Mucosa of descending colon (tissue), 3 donors: ENCODE measurements around the gene RNF167. TPM values are rescaled to one million over a fixed set of nuclear protein-coding genes. Genes with fewer than 3 reads are reported as not detected.

ENCODE experiments used
- ATAC-seq: fragments of 200-7000 bp; cut with Tn5 transposase; one replicate; pipeline ENCODE4 v1.9.1; 2020; ENCODE audit warnings: mild to moderate bottlenecking, moderate library complexity
- DNase-seq, 3 donors: peaks; one replicate each; pipeline ENCODE4 v3.0.0-alpha.2; 2020
- H3K36me3 ChIP-seq: fragments of 200-600 bp; one replicate; pipeline ENCODE4 v1.8.0; 2021; ENCODE audit warnings: low read depth, mild to moderate bottlenecking
- H3K4me1 ChIP-seq: fragments of 200-600 bp; one replicate; pipeline ENCODE4 v1.8.0; 2021; ENCODE audit warnings: low read depth, mild to moderate bottlenecking
- H3K4me3 ChIP-seq: fragments of 200-600 bp; one replicate; pipeline ENCODE4 v1.8.0; 2021; ENCODE audit warnings: mild to moderate bottlenecking
- H3K9me3 ChIP-seq: fragments of 200-600 bp; one replicate; pipeline ENCODE4 v1.8.0; 2021; ENCODE audit warnings: mild to moderate bottlenecking
- CTCF ChIP-seq: fragments of 200-600 bp; IDR thresholded peaks from one replicate; pipeline ENCODE4 v1.8.0; 2022; ENCODE audit warnings: antibody characterized with exemption, mild to moderate bottlenecking
- intact Hi-C, 2 donors: fragments of 100-400 bp; cut with DNase I in 1 of 2; cut with micrococcal nuclease in 1 of 2; formaldehyde crosslinking; loops; one replicate each; pipeline versions ENCODE4 v1.11.0 to v1.11.1; 2022; cut with DNase I, micrococcal nuclease
- total RNA-seq, 3 donors: library from RNA; stranded (reverse); fragmentation: NEBNext Ultra II Directional in 2 of 3; extraction: Animal tissue kit (Norgen Biotek cat#: 25700) in 2 of 3; gene quantifications; one replicate each; pipeline versions ENCODE4 v1.2.1 to v1.2.4, GENCODE V29; 2021 to 2023
- donor health status: DM: no; HTN: no; CAD: no; lungs with moderate emphysema.
- donor health status: DM: no; HTN: no; CAD: no.
- donor health status: DM: no; HTN: yes; CAD: no.

The RNF167 gene
- total RNA-seq, 3 donors from 2014 or later, result 90.8 to 118 (median 114) TPM

GRCh38 chr17:4978726-4979125 is 38.7 kb downstream of the RNF167 start:
- Histone ChIP-seq H3K4me3 (no peak overlapping the region), H3K4me1 (no peaks in the 10 kb centered on the region), H3K36me3 (peaks cover 1% of the 10 kb centered on the region), H3K9me3 (no peaks in the 10 kb centered on the region)
- no peak for DNase-seq
- no peak for TF ChIP-seq CTCF
- peak; percentile 27 for ATAC-seq
- intact Hi-C loops, result no loop called here

- Histone ChIP-seq H3K4me1 (peaks cover under 1% of the 10 kb centered on the region), H3K4me3 (no peak overlapping the region), H3K36me3 (no peaks in the 10 kb centered on the region), H3K9me3 (no peaks in the 10 kb centered on the region)
- intact Hi-C loops, result loop anchor here in 1 of 2 donors (10.0 kb wide), 1 partner anchor 84 kb away; no protein-coding TSS in a partner anchor
- peak; percentile 82 for ATAC-seq
- no peak for TF ChIP-seq CTCF
- DNase-seq, result peak in 1 of 3 donors; percentile 82
These were observed 40.7 kb downstream of the RNF167 start for GRCh38 chr17:4980644-4981216.

- ATAC-seq, result no peak
- Histone ChIP-seq H3K36me3 (no peaks in the 10 kb centered on the region), H3K4me1 (peaks cover 12% of the 10 kb centered on the region), H3K9me3 (no peaks in the 10 kb centered on the region), H3K4me3 (no peak overlapping the region)
- intact Hi-C loops, result loop anchor here in 1 of 2 donors (10.0 kb wide), 1 partner anchor 82 kb away; no protein-coding TSS in a partner anchor
- no peak for TF ChIP-seq CTCF
- DNase-seq, result no peak
These were observed 42.2 kb downstream of the RNF167 start for GRCh38 chr17:4982305-4982704.

GRCh38 chr17:4986403-4986802 is 46.3 kb downstream of the RNF167 start:
- peak; percentile 40 to 68 (median 58) for DNase-seq
- Histone ChIP-seq H3K4me3 (peak overlapping the region; percentile 71), H3K9me3 (no peaks in the 10 kb centered on the region), H3K4me1 (peaks cover 23% of the 10 kb centered on the region), H3K36me3 (no peaks in the 10 kb centered on the region)
- TF ChIP-seq CTCF, result no peak
- ATAC-seq, result peak; percentile 55
- intact Hi-C loops, result loop anchor here in 1 of 2 donors (10.0 kb wide), 1 partner anchor 78 kb away; no protein-coding TSS in a partner anchor

- Histone ChIP-seq H3K4me1 (peaks cover 23% of the 10 kb centered on the region), H3K9me3 (no peaks in the 10 kb centered on the region), H3K4me3 (peak within 1 kb of the TSS; percentile 71), H3K36me3 (no peaks in the 10 kb centered on the region)
- intact Hi-C loops, result loop anchor here in 1 of 2 donors (10.0 kb wide), 1 partner anchor 78 kb away; no protein-coding TSS in a partner anchor
- ATAC-seq (peak; percentile 89), DNase-seq (peak; percentile 94 to 96 (median 94))
- TF ChIP-seq CTCF, result peak; percentile 70
These were observed 47.1 kb downstream of the RNF167 start, which contains the start of gene CAMTA2 for GRCh38 chr17:4986951-4987766. Gene CAMTA2 (minus strand): TSS chr17:4987675. CDS start chr17:4986222, 1,453 bp downstream.
